ENCODE data around the gene RTN4IP1. TPM values are rescaled to one million over a fixed set of nuclear protein-coding genes. Genes with fewer than 3 reads are reported as not detected.

The RTN4IP1 gene
- total and polyA plus RNA-seq, 2 of the 13 experiments (the other 11 are each of a cell fraction or from before 2014, with no cell fraction given), result 5.5 to 17.2 TPM

- DNase-seq (ENCODE audit: low spot score) (no peak), FAIRE-seq (no peak), ATAC-seq (no peak)
- H3K4me3 ChIP-seq (replicated peaks in 1 of 3; ENCODE audit: insufficient read depth in 1 of 3, low read depth in 2 of 3, low read length in 3 of 3), result no peak overlapping the region
- H2AFZ ChIP-seq (ENCODE audit: low read length), result no peak overlapping the region
- H3K27ac ChIP-seq (ENCODE audit: extremely low read length, insufficient read depth, low read length), result no peak overlapping the region
- no peak overlapping the region for H3K9ac ChIP-seq (ENCODE audit: insufficient read depth, low read depth, low read length)
- TF ChIP-seq PRMT3 (CRISPR knock-in tag; IDR thresholded peaks at IDR 0.05; ENCODE audit: borderline replicate concordance, low read depth) (no peak), SMYD3 (CRISPR knock-in tag; IDR thresholded peaks at IDR 0.05) (no peak), RNF2 (conservative IDR thresholded peaks at IDR 0.05; ENCODE audit: low read depth) (no peak), ZNF724P (CRISPR knock-in tag; IDR thresholded peaks at IDR 0.05; ENCODE audit: borderline replicate concordance) (no peak), GMEB1 (CRISPR knock-in tag; IDR thresholded peaks at IDR 0.05; ENCODE audit: borderline replicate concordance) (no peak), FOXC1 (CRISPR knock-in tag; IDR thresholded peaks at IDR 0.05; ENCODE audit: borderline replicate concordance) (no peak)
- TF ChIP-seq, protein P1, sequence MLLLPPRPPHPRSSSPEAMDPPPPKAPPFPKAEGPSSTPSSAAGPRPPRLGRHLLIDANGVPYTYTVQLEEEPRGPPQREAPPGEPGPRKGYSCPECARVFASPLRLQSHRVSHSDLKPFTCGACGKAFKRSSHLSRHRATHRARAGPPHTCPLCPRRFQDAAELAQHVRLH (CRISPR knock-in tag; IDR thresholded peaks at IDR 0.05; ENCODE audit: borderline replicate concordance, low read depth), result no peak
- POLR2A ChIA-PET, result no interaction called here
- no peaks in the 10 kb centered on the region for H3K9me3 ChIP-seq (ENCODE audit: low read length)
- peaks cover 7 to 17% of the 10 kb centered on the region in 2 experiments; a peak in 4 of 5 replicates for H3K36me3 ChIP-seq (replicated peaks in 1 of 2; ENCODE audit: control insufficient read depth in 1 of 2, insufficient read depth in 2 of 2, low read length in 2 of 2)
- no TSS peak for BruUV-seq (replicated peaks)
- 93% methylated on average over 2 of the region's 2 CpGs for WGBS (ENCODE audit: low lambda C conversion rate)
- in situ Hi-C loops (cut with HindIII; ENCODE audit: extremely low pct_ligation_motif_present, low pct_unique_long_range_greater_than_20kb), result no loop called here
- no peaks in the 10 kb centered on the region for H4K20me1 ChIP-seq (ENCODE audit: insufficient read depth, low read length)
- CTCF ChIA-PET (ENCODE audit: low intra/inter-chr PET ratio, low total read pairs), result no interaction called here
- no peak overlapping the region for H3K4me2 ChIP-seq (ENCODE audit: low read depth, low read length)
- H3K79me2 ChIP-seq (ENCODE audit: insufficient read depth, low read length), result no peaks in the 10 kb centered on the region
- intact Hi-C loops (cut with micrococcal nuclease; ENCODE audit: unreplicated experiment), result no loop called here
- H3K4me1 ChIP-seq (ENCODE audit: insufficient read depth, low read length), result peaks cover 29% of the 10 kb centered on the region
- H3K27me3 ChIP-seq (ENCODE audit: control insufficient read depth in 1 of 2, insufficient read depth in 2 of 2, low read length in 2 of 2), result no peaks in the 10 kb centered on the region
These were observed 92.4 kb downstream of the RTN4IP1 start for GRCh38 chr6:106536851-106537250.

GRCh38 chr6:106536357-106536756 is 92.9 kb downstream of the RTN4IP1 start:
- 96% methylated on average over 1 of the region's 1 CpG for whole genome bisulfite sequencing (ENCODE audit: low lambda C conversion rate)
- POLR2A ChIA-PET, result no interaction called here
- BruUV-seq (replicated peaks), result no TSS peak
- TF ChIP-seq SRSF9 (IDR thresholded peaks at IDR 0.05; ENCODE audit: borderline replicate concordance, insufficient read depth, low read depth, low read length, poor library complexity, severe bottlenecking) (no peak), FOXO4 (CRISPR knock-in tag; conservative IDR thresholded peaks at IDR 0.05) (no peak), ZNF512B (CRISPR knock-in tag; IDR thresholded peaks at IDR 0.05; ENCODE audit: borderline replicate concordance) (no peak), JUN (CRISPR knock-in tag; IDR thresholded peaks at IDR 0.05) (no peak)

More at GRCh38 chr6:106536357-106536756, 92.9 kb downstream of the RTN4IP1 start:
- Histone ChIP-seq H3K36me3 (replicated peaks in 1 of 2; ENCODE audit: control insufficient read depth in 1 of 2, insufficient read depth in 2 of 2, low read length in 2 of 2) (peaks cover 8 to 20% of the 10 kb centered on the region in 2 experiments), H3K9ac (ENCODE audit: insufficient read depth, low read depth, low read length) (no peak overlapping the region), H3K79me2 (ENCODE audit: insufficient read depth, low read length) (no peaks in the 10 kb centered on the region), H4K20me1 (ENCODE audit: insufficient read depth, low read length) (no peaks in the 10 kb centered on the region), H3K27me3 (ENCODE audit: control insufficient read depth in 1 of 2, insufficient read depth in 2 of 2, low read length in 2 of 2) (no peaks in the 10 kb centered on the region), H3K27ac (ENCODE audit: extremely low read length, insufficient read depth, low read length) (no peak overlapping the region), H3K4me2 (ENCODE audit: low read depth, low read length) (no peak overlapping the region), H2AFZ (ENCODE audit: low read length) (no peak overlapping the region), H3K4me3 (replicated peaks in 1 of 3; ENCODE audit: insufficient read depth in 1 of 3, low read depth in 2 of 3, low read length in 3 of 3) (no peak overlapping the region), H3K4me1 (ENCODE audit: insufficient read depth, low read length) (peaks cover 24% of the 10 kb centered on the region), H3K9me3 (ENCODE audit: low read length) (no peaks in the 10 kb centered on the region)
- in situ Hi-C loops (cut with HindIII; ENCODE audit: extremely low pct_ligation_motif_present, low pct_unique_long_range_greater_than_20kb), result no loop called here
- CTCF ChIA-PET (ENCODE audit: low intra/inter-chr PET ratio, low total read pairs), result no interaction called here
- DNase-seq (ENCODE audit: low spot score) (no peak), ATAC-seq (no peak), FAIRE-seq (no peak)
- intact Hi-C loops (cut with micrococcal nuclease; ENCODE audit: unreplicated experiment), result no loop called here

Measured in HepG2 (cell line).